CD4-positive, alpha-beta T cell (primary cell): ENCODE data around the gene GNAO1. TPM values are rescaled to one million over a fixed set of nuclear protein-coding genes. Genes with fewer than 3 reads are reported as not detected.

Experiments
- ATAC-seq: fragments of 200-7000 bp; cut with Tn5 transposase; one replicate; pipeline ENCODE4 v1.10.0; 2022; ENCODE audit warnings: mild to moderate bottlenecking; ENCODE audit not compliant: poor library complexity
- CTCF ChIA-PET: fragments of 350-600 bp; sonication (Branson Sonifier 250); formaldehyde crosslinking; loops from one replicate; lab custom pipeline; 2021; ENCODE audit warnings: antibody characterized with exemption, inconsistent platforms; lab: Charles Lee
- POLR2A ChIA-PET: fragments of 350-600 bp; sonication (Branson Sonifier 250); formaldehyde crosslinking; loops from one replicate; lab custom pipeline; 2021; ENCODE audit warnings: antibody characterized with exemption, inconsistent platforms; lab: Charles Lee
- DNase-seq, 14 experiments: peaks; one replicate each; pipeline ENCODE4 v3.0.0-alpha.2; 2013 to 2020; ENCODE audit warnings: mixed read lengths in 2 of 14
- H3K27ac ChIP-seq, 2 donors: one replicate each; pipeline versions ENCODE4 v1.5.1 to v1.7.0; 2013; ENCODE audit warnings: low read length in 2 of 2, low read depth in 1 of 2, mild to moderate bottlenecking in 1 of 2
- H3K27me3 ChIP-seq, 2 experiments: 1 replicate in 1 of 2; 2 replicates in 1 of 2; pipeline versions ENCODE4 v1.6.1 to v1.7.0; 2013; ENCODE audit warnings: low read length in 2 of 2, control low read depth in 1 of 2, mild to moderate bottlenecking in 1 of 2, moderate library complexity in 1 of 2; ENCODE audit not compliant: insufficient read depth in 2 of 2, control insufficient read depth in 1 of 2
- H3K36me3 ChIP-seq: one replicate; pipeline ENCODE4 v1.6.1; 2013; ENCODE audit warnings: low read length, control low read depth; ENCODE audit not compliant: insufficient read depth
- H3K4me1 ChIP-seq: one replicate; pipeline ENCODE4 v1.6.1; 2013; ENCODE audit warnings: low read length, control low read depth; ENCODE audit not compliant: insufficient read depth
- H3K4me3 ChIP-seq: one replicate; pipeline ENCODE4 v1.5.1; 2013; ENCODE audit warnings: mild to moderate bottlenecking, low read length, moderate library complexity
- H3K9me3 ChIP-seq, 2 experiments: 1 replicate in 1 of 2; 2 replicates in 1 of 2; pipeline versions ENCODE4 v1.6.1 to v1.7.0; 2013; ENCODE audit warnings: low read length in 2 of 2, mild to moderate bottlenecking in 2 of 2, control low read depth in 1 of 2, moderate library complexity in 1 of 2; ENCODE audit not compliant: control insufficient read depth in 1 of 2, insufficient read depth in 1 of 2
- H3K27ac Mint-ChIP-seq: one replicate; pipeline ENCODE4 v1.8.0; 2020; ENCODE audit warnings: mixed read lengths
- H3K27me3 Mint-ChIP-seq: one replicate; pipeline ENCODE4 v1.8.0; 2021; ENCODE audit warnings: mixed read lengths
- H3K36me3 Mint-ChIP-seq: one replicate; pipeline ENCODE4 v1.8.0; 2021; ENCODE audit warnings: low read depth, mixed read lengths
- H3K4me1 Mint-ChIP-seq: one replicate; pipeline ENCODE4 v1.8.0; 2021; ENCODE audit warnings: low read depth, mixed read lengths
- H3K4me3 Mint-ChIP-seq: one replicate; pipeline ENCODE4 v1.8.0; 2020; ENCODE audit warnings: mild to moderate bottlenecking, mixed read lengths
- H3K9me3 Mint-ChIP-seq: one replicate; pipeline ENCODE4 v1.8.0; 2020; ENCODE audit warnings: mixed read lengths
- CTCF ChIP-seq: fragments of 200-600 bp; IDR thresholded peaks from one replicate; pipeline ENCODE4 v1.8.0; 2022; ENCODE audit warnings: antibody characterized with exemption, mild to moderate bottlenecking
- intact Hi-C, 2 experiments: fragments of 100-400 bp; cut with DNase I in 1 of 2; cut with micrococcal nuclease in 1 of 2; formaldehyde crosslinking; loops; one replicate each; pipeline versions ENCODE4 v1.15.1 to v1.9.0; 2023 to 2025; cut with DNase I, micrococcal nuclease
- total RNA-seq, 174 experiments: library from RNA in 2 of 174; stranded (reverse) in 2 of 174; gene quantifications; one replicate each; pipeline ENCODE4 v1.2.3 and lab custom pipeline; 2021 to 2026

GNAO1 gene
- total RNA-seq, 2 experiments from 2014 or later: 7.3 to 7.9 TPM

- H3K27me3 Mint-ChIP-seq: peaks cover 39% of the 10 kb centered on the region
- no peak overlapping the region for H3K27ac Mint-ChIP-seq
- peak overlapping the region; percentile 80 for H3K4me3 Mint-ChIP-seq
- intact Hi-C loops: loop anchor here in 1 of 2 experiments (10.0 kb wide), 1 partner anchor 230 kb away; the partner anchor contains the start of gene AMFR
- ChIA-PET POLR2A (no interaction called here), CTCF (no interaction called here)
- no peak for ATAC-seq
- peaks cover 50% of the 10 kb centered on the region for H3K4me1 ChIP-seq
- no peak overlapping the region for H3K27ac ChIP-seq
- DNase-seq: no peak
- no peak overlapping the region for H3K4me3 ChIP-seq
- H3K36me3 ChIP-seq: no peaks in the 10 kb centered on the region
- H3K9me3 ChIP-seq: peaks cover 0 to 4% of the 10 kb centered on the region in 2 experiments
- peaks cover 22% of the 10 kb centered on the region for H3K4me1 Mint-ChIP-seq
- no peaks in the 10 kb centered on the region for H3K36me3 Mint-ChIP-seq
- peaks cover 27 to 34% of the 10 kb centered on the region in 2 experiments for H3K27me3 ChIP-seq
- TF ChIP-seq CTCF: no peak
- H3K9me3 Mint-ChIP-seq: no peaks in the 10 kb centered on the region
These were observed 3.9 kb downstream of the GNAO1 start for GRCh38 chr16:56195151-56195550.

GRCh38 chr16:56196381-56196780 is 5.1 kb downstream of the GNAO1 start:
- Mint-ChIP-seq H3K27me3 (peaks cover 38% of the 10 kb centered on the region), H3K27ac (no peak overlapping the region), H3K9me3 (no peaks in the 10 kb centered on the region), H3K4me3 (no peak overlapping the region), H3K4me1 (peaks cover 21% of the 10 kb centered on the region), H3K36me3 (no peaks in the 10 kb centered on the region)
- H3K27ac ChIP-seq: no peak overlapping the region
- H3K27me3 ChIP-seq: peaks cover 23 to 29% of the 10 kb centered on the region in 2 experiments
- H3K4me3 ChIP-seq: no peak overlapping the region
- DNase-seq (no peak), ATAC-seq (no peak)
- no peak for TF ChIP-seq CTCF
- no peaks in the 10 kb centered on the region for H3K36me3 ChIP-seq
- ChIA-PET CTCF (interaction anchor here (1.3 kb wide), 1 partner anchor 20 kb away, joined by 3 read pairs; no protein-coding TSS in a partner anchor), POLR2A (no interaction called here)
- H3K9me3 ChIP-seq: peaks cover 0 to 4% of the 10 kb centered on the region in 2 experiments
- intact Hi-C loops: loop anchor here in 1 of 2 experiments (10.0 kb wide), 1 partner anchor 228 kb away; the partner anchor contains the start of gene AMFR
- H3K4me1 ChIP-seq: peaks cover 54% of the 10 kb centered on the region

GRCh38 chr16:56197192-56197992 is 6.1 kb downstream of the GNAO1 start:
- no peak for ATAC-seq
- peaks cover 37% of the 10 kb centered on the region for H3K27me3 Mint-ChIP-seq

More at GRCh38 chr16:56197192-56197992, 6.1 kb downstream of the GNAO1 start:
- Mint-ChIP-seq H3K9me3 (no peaks in the 10 kb centered on the region), H3K4me3 (no peak overlapping the region), H3K27ac (no peak overlapping the region), H3K36me3 (no peaks in the 10 kb centered on the region), H3K4me1 (peaks cover 21% of the 10 kb centered on the region)
- Histone ChIP-seq H3K4me3 (no peak overlapping the region), H3K9me3 (peaks cover 0 to 4% of the 10 kb centered on the region in 2 experiments), H3K4me1 (peaks cover 57% of the 10 kb centered on the region), H3K36me3 (no peaks in the 10 kb centered on the region), H3K27ac (no peak overlapping the region), H3K27me3 (peaks cover 16 to 23% of the 10 kb centered on the region in 2 experiments)
- TF ChIP-seq CTCF: no peak
- intact Hi-C loops: loop anchor here in 1 of 2 experiments (10.0 kb wide), 1 partner anchor 227 kb away; the partner anchor contains the start of gene AMFR
- ChIA-PET POLR2A (no interaction called here), CTCF (interaction anchor here (1.1 to 1.3 kb wide), 2 partner anchors 9 to 21 kb away, joined by 3 read pairs; no protein-coding TSS in a partner anchor)
- DNase-seq: no peak
